Endothelial cell of umbilical vein (primary cell): ENCODE results near the gene SIN3A. TPM values are rescaled to one million over a fixed set of nuclear protein-coding genes. Genes with fewer than 3 reads are reported as not detected.
A peak's percentile ranks its signal among the peaks of the same experiment; 100 is the strongest.

Experiments used
- BruUV-seq: library from RNA; stranded (reverse); fragments of 400-500 nt; replicated peaks from 2 replicates; lab custom pipeline; 2021; lab: Mats Ljungman, UMichigan
- CTCF ChIA-PET: fragments of 300-600, 350-600 bp; sonication (Branson Sonifier 250); formaldehyde crosslinking; loops from one replicate; lab custom pipeline; 2021; ENCODE audit warnings: antibody characterized with exemption, inconsistent platforms; lab: Charles Lee
- POLR2A ChIA-PET: fragments of 300-600, 350-600 bp; sonication (Branson Sonifier 250); formaldehyde crosslinking; loops from one replicate; lab custom pipeline; 2021; ENCODE audit warnings: antibody characterized with exemption, inconsistent platforms; lab: Charles Lee
- DNase-seq: peaks from one replicate; pipeline ENCODE4 v3.0.0-alpha.2; 2011; ENCODE audit warnings: low read depth, low spot score
- FAIRE-seq: peaks from 2 replicates; lab custom pipeline; 2011; peaks lifted over from hg19 to GRCh38; lab: Jason Lieb, UNC
- H2AFZ ChIP-seq: 2 replicates; pipeline ENCODE4 v1.6.0; 2012; ENCODE audit warnings: low read depth, low read length, control low read depth, inconsistent platforms
- H3K27ac ChIP-seq: 2 replicates; pipeline ENCODE4 v1.5.1; 2011; ENCODE audit warnings: low read depth, mild to moderate bottlenecking, control low read depth, low read length, moderate library complexity; ENCODE audit not compliant: insufficient read depth
- H3K27me3 ChIP-seq, 2 experiments: 2 replicates each; pipeline versions ENCODE4 v1.6.0 to v1.6.1; 2011; ENCODE audit warnings: low read length in 2 of 2, mixed read lengths in 1 of 2; ENCODE audit not compliant: control insufficient read depth in 2 of 2, insufficient read depth in 2 of 2
- H3K36me3 ChIP-seq, 2 experiments: 2 replicates in 1 of 2; 3 replicates in 1 of 2; pipeline ENCODE4 v1.5.1; 2011; ENCODE audit warnings: low read length in 2 of 2, mild to moderate bottlenecking in 1 of 2, moderate library complexity in 1 of 2; ENCODE audit not compliant: control insufficient read depth in 2 of 2, insufficient read depth in 2 of 2; ENCODE audit errors: extremely low read depth in 1 of 2
- H3K4me1 ChIP-seq: 3 replicates; pipeline ENCODE4 v1.5.1; 2011; ENCODE audit warnings: mild to moderate bottlenecking, low read length; ENCODE audit not compliant: control insufficient read depth, insufficient read depth; ENCODE audit errors: extremely low read depth
- H3K4me2 ChIP-seq: 2 replicates; pipeline ENCODE4 v1.6.1; 2011; ENCODE audit warnings: low read length, control low read depth, mixed read lengths; ENCODE audit not compliant: insufficient read depth
- H3K4me3 ChIP-seq, 3 experiments: fragments of 200-600 bp in 1 of 3; sonication (generic), shearing (Covaris generic) in 1 of 3; replicated peaks in 1 of 3; 2 replicates each; pipeline ENCODE4 v1.5.1; 2011 to 2016; ENCODE audit warnings: control low read depth in 3 of 3, low read length in 3 of 3, mild to moderate bottlenecking in 2 of 3, inconsistent platforms in 1 of 3, low read depth in 1 of 3, moderate library complexity in 1 of 3; ENCODE audit not compliant: insufficient read depth in 1 of 3
- H3K79me2 ChIP-seq: 2 replicates; pipeline ENCODE4 v1.6.0; 2012; ENCODE audit warnings: low read length, inconsistent platforms; ENCODE audit not compliant: control insufficient read depth, insufficient read depth
- H3K9ac ChIP-seq: replicated peaks from 2 replicates; pipeline ENCODE3; 2011; ENCODE audit warnings: low read length, control low read depth; ENCODE audit not compliant: insufficient read depth; ENCODE audit errors: extremely low read depth
- H3K9me1 ChIP-seq: replicated peaks from 3 replicates; pipeline ENCODE4 v1.6.0; 2011; ENCODE audit warnings: mild to moderate bottlenecking, low read length; ENCODE audit not compliant: control insufficient read depth, insufficient read depth; ENCODE audit errors: extremely low read depth
- H3K9me3 ChIP-seq: replicated peaks from 2 replicates; pipeline ENCODE4 v1.5.1; 2012; ENCODE audit warnings: low read length, inconsistent platforms; ENCODE audit not compliant: control insufficient read depth, insufficient read depth
- H4K20me1 ChIP-seq: replicated peaks from 2 replicates; pipeline ENCODE3; 2011; ENCODE audit warnings: mild to moderate bottlenecking, low read length; ENCODE audit not compliant: control insufficient read depth, insufficient read depth; ENCODE audit errors: extremely low read depth
- CTCF ChIP-seq, 2 donors: IDR thresholded peaks; 1 replicate in 1 of 2; 2 replicates in 1 of 2; pipeline ENCODE4 v1.5.1; 2011; ENCODE audit warnings: low read length in 2 of 2, mild to moderate bottlenecking in 2 of 2, moderate library complexity in 2 of 2, control low read depth in 1 of 2, inconsistent platforms in 1 of 2, low read depth in 1 of 2; ENCODE audit not compliant: insufficient read depth in 1 of 2; ENCODE audit errors: extremely low read depth in 1 of 2
- FOS ChIP-seq: IDR thresholded peaks from 2 replicates; pipeline ENCODE4 v1.6.1; 2011; ENCODE audit warnings: mild to moderate bottlenecking, low read length, moderate library complexity, borderline replicate concordance; ENCODE audit not compliant: insufficient read depth
- GATA2 ChIP-seq: IDR thresholded peaks from 2 replicates; pipeline ENCODE4 v1.7.0; 2011; ENCODE audit warnings: low read depth, mild to moderate bottlenecking, moderate library complexity, mixed read lengths, low read length; ENCODE audit not compliant: insufficient read length, insufficient read depth
- JUN ChIP-seq: IDR thresholded peaks from 2 replicates; pipeline ENCODE4 v1.6.1; 2011; ENCODE audit warnings: borderline replicate concordance, low read depth; ENCODE audit not compliant: insufficient read length, insufficient read depth
- POLR2A ChIP-seq: IDR thresholded peaks from 2 replicates; pipeline ENCODE4 v1.6.1; 2012; ENCODE audit warnings: low read depth, mild to moderate bottlenecking, control low read depth, low read length
- POLR2AphosphoS5 ChIP-seq: IDR thresholded peaks from 2 replicates; pipeline ENCODE4 v1.6.1; 2012; ENCODE audit warnings: low read depth, mild to moderate bottlenecking, control low read depth, low read length, moderate library complexity; ENCODE audit not compliant: insufficient read depth
- dilution Hi-C: fragments of 300-500 bp; cut with MboI; formaldehyde crosslinking; loops from one replicate; pipeline ENCODE4 v1.15.0; 2019; ENCODE audit warnings: low sequenced_read_pairs; ENCODE audit not compliant: extremely low pct_ligation_motif_present
- intact Hi-C: fragments of 100-400 bp; cut with micrococcal nuclease; formaldehyde crosslinking; loops from one replicate; pipeline ENCODE4 v1.10.0; 2022
- polyA plus RNA-seq, 4 experiments: library from polyadenylated mRNA; depleted of rRNA in 3 of 4; stranded (reverse) in 3 of 4; unstranded in 1 of 4; fragments of >200 nt; gene quantifications; 2 replicates each; pipeline versions ENCODE4 v1.2.1 to v1.2.3, GENCODE V29; 2011 to 2012; ENCODE audit warnings: missing spikeins in 1 of 4
- total RNA-seq: library from RNA; stranded (reverse); gene quantifications from 2 replicates; pipeline ENCODE4 v1.2.3, GENCODE V29; 2021

The SIN3A gene
- total and polyA plus RNA-seq, 2 donors (not counting 3 experiments of a cell fraction or from before 2014, with no cell fraction given): 30.6 to 44.5 TPM

DNA sequence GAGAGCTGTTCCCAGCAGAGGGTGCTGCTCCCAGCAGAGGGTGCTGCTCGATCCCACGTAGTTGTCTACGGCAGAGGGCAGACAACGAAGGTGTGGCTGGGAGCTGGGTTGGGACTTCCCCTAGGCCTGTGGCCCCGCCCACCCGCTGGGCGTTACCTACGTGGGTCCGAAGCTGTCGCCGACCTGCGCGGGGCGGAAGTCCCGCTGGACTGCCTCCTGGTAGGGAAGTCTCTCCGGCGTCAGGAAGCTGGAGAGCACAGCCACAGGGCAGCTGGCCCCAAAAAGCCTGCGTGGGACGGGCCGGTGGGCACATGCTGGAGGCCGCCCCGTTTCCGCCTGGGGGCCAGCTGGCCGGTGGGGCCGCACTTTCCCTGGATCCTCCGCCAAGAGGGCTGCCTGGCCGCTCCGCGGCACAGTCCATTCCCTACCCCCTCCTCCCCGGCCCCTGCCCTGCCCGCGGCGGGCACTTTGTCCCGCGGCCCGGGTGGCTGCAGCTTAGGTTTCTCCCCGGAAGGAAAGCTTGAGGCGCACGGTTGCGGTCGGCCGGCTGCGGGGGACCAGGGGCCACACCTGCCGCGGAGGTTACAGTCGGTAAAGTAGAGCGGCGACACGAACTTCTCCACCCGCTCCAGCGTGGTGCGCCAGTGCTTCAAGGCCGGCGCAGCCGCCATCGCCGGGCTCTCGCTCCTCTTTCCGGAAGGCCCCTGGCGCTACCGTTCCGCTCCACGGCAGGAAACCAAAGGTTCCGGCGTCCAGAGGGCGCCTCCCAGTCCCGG lies 83.4 kb downstream of the SIN3A start, which contains the start of gene MAN2C1:
Gene MAN2C1 (minus strand): TSS at position 695 of the 776 bp plus-strand sequence. CDS start 24 bp downstream, at position 671.
- H3K9me3 ChIP-seq: no peaks in the 10 kb centered on the region
- no peaks in the 10 kb centered on the region for H3K9me1 ChIP-seq
- peak; percentile 93 for DNase-seq
- H3K79me2 ChIP-seq: peaks cover 9% of the 10 kb centered on the region
- H3K27ac ChIP-seq: peak within 1 kb of the TSS; percentile 79
- peak within 1 kb of the TSS; percentile 63 for H3K4me2 ChIP-seq
- intact Hi-C loops: loop anchor here (1.0 to 10.0 kb wide), 6 partner anchors 86 to 437 kb away; partner anchors contain the start of genes IMP3 and SNUPN
- TF ChIP-seq JUN (no peak), CTCF (IDR thresholded peaks at IDR 0.05; ENCODE audit: extremely low read depth in 1 of 2, insufficient read depth in 1 of 2, low read depth in 1 of 2, low read length in 2 of 2) (peak; percentile 63 to 76), FOS (no peak), POLR2A (peak; percentile 93), GATA2 (no peak), POLR2AphosphoS5 (peak; percentile 87)
- peak within 1 kb of the TSS; percentile 19 for H2AFZ ChIP-seq
- dilution Hi-C loops: no loop called here
- peaks cover 15% of the 10 kb centered on the region for H3K4me1 ChIP-seq
- H3K27me3 ChIP-seq: no peaks in the 10 kb centered on the region
- no peaks in the 10 kb centered on the region for H4K20me1 ChIP-seq
- POLR2A ChIA-PET: interaction anchor here (1.1 to 1.4 kb wide), 3 partner anchors 84 to 272 kb away, joined by 3 to 8 read pairs (median 4); partner anchors contain the start of genes IMP3 and SIN3A
- peak within 1 kb of the TSS; percentile 50 to 83 (median 51) for H3K4me3 ChIP-seq
- BruUV-seq: no TSS peak
- CTCF ChIA-PET: interaction anchor here (0.6 to 2.8 kb wide), 34 partner anchors 8 to 597 kb away, joined by 3 to 21 read pairs (median 6); partner anchors contain the start of genes IMP3, PPCDC, PTPN9 and SIN3A
- peak within 1 kb of the TSS; percentile 92 for H3K9ac ChIP-seq
- H3K36me3 ChIP-seq: peaks cover 6 to 31% of the 10 kb centered on the region in 2 experiments
- FAIRE-seq: peak; percentile 98
